NCI-H1092 (cell line): Measurements from ENCODE around the gene TTLL9.

ENCODE experiments used
- DNase-seq: peaks from one replicate; lab custom pipeline; 2025; lab: John Stamatoyannopoulos, UW

The TTLL9 gene

GRCh38 chr20:31857861-31858759 is 12.3 kb upstream of the TTLL9 start:
- DNase-seq, result no peak

- DNase-seq, result no peak
These were observed 11.7 kb upstream of the TTLL9 start for GRCh38 chr20:31858760-31859083.

GRCh38 chr20:31859266-31859997 is 11.0 kb upstream of the TTLL9 start:
- no peak for DNase-seq

GRCh38 chr20:31859998-31860380 is 10.4 kb upstream of the TTLL9 start:
- DNase-seq, result no peak

- no peak for DNase-seq
These were observed 9.9 kb upstream of the TTLL9 start for GRCh38 chr20:31860390-31861134.

- DNase-seq, result no peak
These were observed 9.4 kb upstream of the TTLL9 start for GRCh38 chr20:31861135-31861384.

GRCh38 chr20:31861385-31862156 is 8.9 kb upstream of the TTLL9 start:
- DNase-seq, result peak; percentile 44

GRCh38 chr20:31862157-31862470 is 8.3 kb upstream of the TTLL9 start:
- no peak for DNase-seq

GRCh38 chr20:31862506-31862905 is 7.9 kb upstream of the TTLL9 start:
- DNase-seq, result no peak

GRCh38 chr20:31863296-31864085 is 6.9 kb upstream of the TTLL9 start:
- DNase-seq, result no peak

- DNase-seq, result no peak
These were observed 5.7 kb upstream of the TTLL9 start for GRCh38 chr20:31864521-31865400.

- DNase-seq, result no peak
These were observed 4.2 kb upstream of the TTLL9 start for GRCh38 chr20:31866221-31866620.

- no peak for DNase-seq
These were observed 1.4 kb upstream of the TTLL9 start for GRCh38 chr20:31868853-31869672.

GRCh38 chr20:31869673-31869941 is 827 bp upstream of the TTLL9 start:
- DNase-seq, result no peak

- no peak for DNase-seq
These were observed 538 bp downstream of the TTLL9 start for GRCh38 chr20:31870726-31871617.

GRCh38 chr20:31871618-31871954 is 1.2 kb downstream of the TTLL9 start:
- DNase-seq, result no peak

- DNase-seq, result no peak
These were observed 2.0 kb downstream of the TTLL9 start for GRCh38 chr20:31872406-31872805.

- no peak for DNase-seq
These were observed 5.2 kb downstream of the TTLL9 start for GRCh38 chr20:31875671-31876070.

GRCh38 chr20:31877684-31878083 is 7.2 kb downstream of the TTLL9 start:
- no peak for DNase-seq
